Trophoblast cell (in vitro differentiated cells and primary cell): ENCODE results near the gene CXADR.

Source experiments
- DNase-seq, 2 donors: peaks; one replicate each; pipeline ENCODE4 v3.0.0-alpha.2; 2016
- H2AFZ ChIP-seq: 2 replicates; pipeline ENCODE4 v1.6.1; 2013; ENCODE audit warnings: low read length, moderate library complexity, mild to moderate bottlenecking; ENCODE audit not compliant: insufficient read depth, poor library complexity
- H2AK5ac ChIP-seq: 2 replicates; pipeline ENCODE4 v1.6.1; 2013; ENCODE audit warnings: mild to moderate bottlenecking, low read length
- H2BK120ac ChIP-seq: 2 replicates; pipeline ENCODE4 v1.6.1; 2013; ENCODE audit warnings: low read length, mild to moderate bottlenecking, moderate library complexity; ENCODE audit not compliant: insufficient read depth, poor library complexity
- H2BK12ac ChIP-seq: 2 replicates; pipeline ENCODE4 v1.6.1; 2013; ENCODE audit warnings: mild to moderate bottlenecking, low read length, moderate library complexity
- H2BK5ac ChIP-seq: 2 replicates; pipeline ENCODE4 v1.6.1; 2013; ENCODE audit warnings: low read length, low read depth, moderate library complexity, mild to moderate bottlenecking; ENCODE audit not compliant: poor library complexity
- H3K14ac ChIP-seq: 2 replicates; pipeline ENCODE4 v1.6.1; 2013; ENCODE audit warnings: mild to moderate bottlenecking, low read length
- H3K18ac ChIP-seq: 2 replicates; pipeline ENCODE4 v1.6.1; 2013; ENCODE audit warnings: mild to moderate bottlenecking, low read length
- H3K23ac ChIP-seq: 2 replicates; pipeline ENCODE4 v1.6.1; 2013; ENCODE audit warnings: low read length
- H3K27ac ChIP-seq: 2 replicates; pipeline ENCODE4 v1.5.1; 2013; ENCODE audit warnings: low read depth, mild to moderate bottlenecking, inconsistent platforms, low read length, moderate library complexity
- H3K27me3 ChIP-seq: 2 replicates; pipeline ENCODE4 v1.6.1; 2013; ENCODE audit warnings: inconsistent platforms, mild to moderate bottlenecking, low read length, moderate library complexity; ENCODE audit not compliant: insufficient read depth
- H3K36me3 ChIP-seq, 2 experiments: 1 replicate in 1 of 2; 2 replicates in 1 of 2; pipeline ENCODE4 v1.6.1; 2013; ENCODE audit warnings: low read length in 2 of 2, mild to moderate bottlenecking in 2 of 2, moderate library complexity in 1 of 2; ENCODE audit not compliant: insufficient read depth in 2 of 2, control insufficient read depth in 1 of 2
- H3K4ac ChIP-seq: 2 replicates; pipeline ENCODE4 v1.6.1; 2013; ENCODE audit warnings: low read depth, mild to moderate bottlenecking, low read length, moderate library complexity
- H3K4me1 ChIP-seq, 2 experiments: 1 replicate in 1 of 2; 2 replicates in 1 of 2; pipeline ENCODE4 v1.6.1; 2013; ENCODE audit warnings: low read length in 2 of 2, mild to moderate bottlenecking in 2 of 2, moderate library complexity in 1 of 2; ENCODE audit not compliant: insufficient read depth in 2 of 2, control insufficient read depth in 1 of 2
- H3K4me2 ChIP-seq: 2 replicates; pipeline ENCODE4 v1.6.1; 2013; ENCODE audit warnings: inconsistent platforms, mild to moderate bottlenecking, low read length, moderate library complexity
- H3K4me3 ChIP-seq: 2 replicates; pipeline ENCODE4 v1.5.1; 2013; ENCODE audit warnings: mild to moderate bottlenecking, low read depth, low read length, inconsistent platforms
- H3K79me1 ChIP-seq: one replicate; pipeline ENCODE4 v1.6.1; 2013; ENCODE audit warnings: low read length
- H3K79me2 ChIP-seq: 2 replicates; pipeline ENCODE4 v1.6.1; 2013; ENCODE audit warnings: low read length, mild to moderate bottlenecking; ENCODE audit not compliant: control insufficient read depth, insufficient read depth, poor library complexity
- H3K9ac ChIP-seq: 2 replicates; pipeline ENCODE4 v1.6.1; 2013; ENCODE audit warnings: mild to moderate bottlenecking, low read length
- H3K9me3 ChIP-seq: 2 replicates; pipeline ENCODE4 v1.6.1; 2013; ENCODE audit warnings: low read depth, mild to moderate bottlenecking, control low read depth, inconsistent platforms, low read length; ENCODE audit not compliant: insufficient read depth
- H4K12ac ChIP-seq: 2 replicates; pipeline ENCODE4 v1.6.1; 2013; ENCODE audit warnings: low read depth, mild to moderate bottlenecking, low read length, moderate library complexity
- H4K8ac ChIP-seq: 2 replicates; pipeline ENCODE4 v1.6.1; 2013; ENCODE audit warnings: low read depth, mild to moderate bottlenecking, low read length, moderate library complexity
- H4K91ac ChIP-seq: one replicate; pipeline ENCODE4 v1.6.1; 2013; ENCODE audit warnings: low read depth, mild to moderate bottlenecking, low read length, moderate library complexity
- WGBS: extraction: QIAGEN DNeasy Blood & Tissue Kit; methylation state at CpG from one replicate; pipeline ENCODE4 v1.1.7; 2013; ENCODE audit warnings: missing lambda C conversion rate; ENCODE audit not compliant: insufficient read length, insufficient coverage; ENCODE audit errors: extremely low coverage; 5-methylcytosine and 5-hydroxymethylcytosine counted together

The CXADR gene

DNA sequence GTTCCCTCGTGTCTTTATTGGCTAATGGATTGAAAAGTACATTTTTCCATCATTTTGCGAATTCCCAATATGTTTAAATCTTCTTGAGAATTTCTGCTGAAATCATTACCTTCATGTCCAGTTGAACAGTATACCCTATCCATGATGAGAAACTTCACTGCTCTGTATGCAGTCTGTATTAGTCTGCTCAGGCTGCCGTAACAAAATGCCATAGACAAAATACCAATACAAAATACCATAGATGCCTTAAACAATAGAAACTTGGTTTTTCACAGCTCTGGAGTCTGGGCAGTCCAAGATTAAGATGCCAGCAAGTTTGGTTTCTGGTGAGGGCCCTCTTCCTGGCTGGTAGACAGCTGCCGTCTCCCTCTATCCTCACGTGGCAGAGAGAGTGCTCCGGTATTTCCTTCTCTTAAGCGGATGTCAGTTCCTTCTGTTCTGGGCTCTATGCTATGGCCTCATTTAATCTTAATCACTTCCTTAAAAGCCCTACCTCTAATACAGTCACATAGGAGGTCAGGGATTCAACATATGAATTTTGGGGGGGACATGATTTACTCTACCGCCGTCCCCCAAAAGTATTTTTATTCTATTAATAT is 27.0 kb downstream of the CXADR start:
- H2BK12ac ChIP-seq = no peak overlapping the region
- H3K23ac ChIP-seq = no peak overlapping the region
- H2AK5ac ChIP-seq = no peak overlapping the region
- H2BK5ac ChIP-seq = no peak overlapping the region
- no peaks in the 10 kb centered on the region for H3K36me3 ChIP-seq
- H3K79me1 ChIP-seq = no peaks in the 10 kb centered on the region
- no peak overlapping the region for H3K4ac ChIP-seq
- H3K4me2 ChIP-seq = no peak overlapping the region
- no peak for DNase-seq
- H3K27me3 ChIP-seq = no peaks in the 10 kb centered on the region
- peaks cover 7% of the 10 kb centered on the region for H3K79me2 ChIP-seq
- H3K18ac ChIP-seq = no peak overlapping the region
- H3K4me1 ChIP-seq = peaks cover 2% of the 10 kb centered on the region in 2 experiments
- H3K9ac ChIP-seq = no peak overlapping the region
- no peak overlapping the region for H4K91ac ChIP-seq
- no peak overlapping the region for H2AFZ ChIP-seq
- H2BK120ac ChIP-seq = no peak overlapping the region
- no CpG with 5 or more reads among the region's 9 CpGs for WGBS
- H3K27ac ChIP-seq = no peak overlapping the region
- H4K8ac ChIP-seq = no peak overlapping the region
- no peaks in the 10 kb centered on the region for H3K9me3 ChIP-seq
- no peak overlapping the region for H4K12ac ChIP-seq
- H3K14ac ChIP-seq = no peak overlapping the region
- H3K4me3 ChIP-seq = no peak overlapping the region

DNA sequence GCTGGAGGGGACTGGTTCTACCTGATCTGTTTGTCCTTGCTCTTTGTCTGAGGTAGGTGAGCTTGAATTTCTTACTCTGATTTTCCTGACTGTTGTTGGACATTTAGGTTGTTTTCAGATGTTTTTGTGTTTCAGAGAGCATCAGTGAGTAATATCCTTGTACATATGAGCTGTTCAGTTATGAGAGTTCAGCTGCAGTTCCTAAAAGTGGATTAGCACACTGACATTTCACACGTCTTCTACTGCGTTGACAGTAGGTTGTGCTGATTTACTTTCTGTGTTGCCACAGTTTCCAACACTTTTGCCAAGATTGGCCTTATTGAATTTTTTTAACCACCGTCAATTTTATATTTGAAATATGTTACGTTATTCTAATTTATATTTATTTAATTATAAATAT is 27.7 kb downstream of the CXADR start:
- no peaks in the 10 kb centered on the region for H3K79me1 ChIP-seq
- peaks cover 2% of the 10 kb centered on the region in 2 experiments for H3K4me1 ChIP-seq
- no peak overlapping the region for H4K12ac ChIP-seq
- H2BK5ac ChIP-seq = no peak overlapping the region
- no peak overlapping the region for H4K8ac ChIP-seq
- no peak overlapping the region for H3K23ac ChIP-seq
- no peak overlapping the region for H3K9ac ChIP-seq
- no peak overlapping the region for H2AK5ac ChIP-seq
- H2BK12ac ChIP-seq = no peak overlapping the region
- no peak overlapping the region for H3K27ac ChIP-seq
- H4K91ac ChIP-seq = no peak overlapping the region
- H3K4ac ChIP-seq = peak overlapping the region; percentile 64
- DNase-seq = no peak
- H2BK120ac ChIP-seq = no peak overlapping the region
- no peak overlapping the region for H3K4me3 ChIP-seq
- peaks cover 5% of the 10 kb centered on the region for H3K79me2 ChIP-seq
- no peaks in the 10 kb centered on the region for H3K27me3 ChIP-seq
- no peaks in the 10 kb centered on the region for H3K36me3 ChIP-seq
- no peaks in the 10 kb centered on the region for H3K9me3 ChIP-seq
- no peak overlapping the region for H3K4me2 ChIP-seq
- no peak overlapping the region for H3K14ac ChIP-seq
- no CpG with 5 or more reads among the region's 4 CpGs for WGBS
- H3K18ac ChIP-seq = no peak overlapping the region
- H2AFZ ChIP-seq = no peak overlapping the region

DNA sequence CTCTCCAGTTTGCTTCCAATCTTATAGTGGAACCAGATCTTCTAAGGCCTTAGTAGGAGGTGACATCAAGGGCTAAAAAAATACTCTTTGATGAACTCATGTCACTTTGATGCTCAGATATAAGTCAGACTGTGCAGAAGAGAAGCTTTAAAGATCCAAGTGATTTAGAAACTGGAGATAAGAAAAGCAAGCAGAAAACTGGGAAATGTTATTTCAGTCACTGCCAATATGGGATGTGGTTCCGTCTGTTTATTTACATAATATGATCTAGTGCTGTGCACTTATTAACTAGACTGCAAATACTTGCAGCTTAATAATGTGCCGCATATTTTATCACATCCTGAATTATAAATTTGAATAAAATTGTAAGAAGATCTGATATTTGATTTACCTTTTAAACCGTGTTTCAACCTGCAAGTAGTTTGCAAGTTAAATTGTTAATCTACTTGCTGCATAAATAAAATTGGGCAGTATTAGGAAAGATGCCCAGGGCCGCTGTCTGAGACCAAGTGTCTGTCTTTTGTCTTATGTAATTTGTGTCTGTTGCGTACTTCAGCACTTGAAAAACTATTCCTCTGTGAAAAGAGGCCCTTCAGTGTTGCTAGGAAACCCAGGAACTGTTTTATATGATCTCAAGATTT is 29.6 kb downstream of the CXADR start:
- H3K4me1 ChIP-seq = peaks cover 0 to 3% of the 10 kb centered on the region in 2 experiments
- no peak overlapping the region for H3K27ac ChIP-seq
- no peak overlapping the region for H2BK120ac ChIP-seq
- no peak overlapping the region for H2BK5ac ChIP-seq
- no peak overlapping the region for H4K12ac ChIP-seq
- H3K9ac ChIP-seq = no peak overlapping the region
- H3K4me2 ChIP-seq = no peak overlapping the region
- H3K79me1 ChIP-seq = no peaks in the 10 kb centered on the region
- WGBS = no CpG with 5 or more reads among the region's 5 CpGs
- H3K4me3 ChIP-seq = no peak overlapping the region
- no peak overlapping the region for H3K4ac ChIP-seq
- no peak overlapping the region for H2AFZ ChIP-seq
- DNase-seq = no peak
- H4K8ac ChIP-seq = no peak overlapping the region
- H3K23ac ChIP-seq = no peak overlapping the region
- no peak overlapping the region for H2AK5ac ChIP-seq
- H4K91ac ChIP-seq = no peak overlapping the region
- no peaks in the 10 kb centered on the region for H3K9me3 ChIP-seq
- H3K36me3 ChIP-seq = peaks cover 0 to 2% of the 10 kb centered on the region in 2 experiments
- no peak overlapping the region for H3K18ac ChIP-seq
- H3K27me3 ChIP-seq = no peaks in the 10 kb centered on the region
- peaks cover 4% of the 10 kb centered on the region for H3K79me2 ChIP-seq
- no peak overlapping the region for H2BK12ac ChIP-seq
- H3K14ac ChIP-seq = no peak overlapping the region

DNA sequence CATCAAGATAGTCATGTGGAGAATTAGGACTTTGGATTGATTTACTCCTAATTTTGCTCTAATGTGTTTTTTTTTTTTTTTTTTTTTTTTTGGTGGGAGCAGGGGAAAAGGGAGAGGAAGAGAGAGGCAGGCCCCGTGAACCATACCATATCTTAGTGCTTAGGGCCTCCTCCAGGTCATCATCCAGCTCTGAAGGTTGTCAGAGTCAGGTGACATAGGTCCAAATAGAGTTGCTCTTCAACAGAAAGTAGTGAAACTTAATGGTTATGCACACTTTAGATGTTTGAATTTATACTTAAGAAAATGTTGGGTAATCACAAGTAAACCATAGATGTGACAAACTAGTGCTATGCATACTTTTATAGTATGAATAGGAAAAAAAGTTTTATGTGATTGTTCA is 32.2 kb downstream of the CXADR start:
- Histone ChIP-seq H4K91ac (no peak overlapping the region), H3K4me1 (peaks cover 3 to 4% of the 10 kb centered on the region in 2 experiments), H3K4me2 (no peak overlapping the region), H3K9me3 (no peaks in the 10 kb centered on the region), H3K36me3 (peaks cover 3 to 10% of the 10 kb centered on the region in 2 experiments), H3K79me1 (no peaks in the 10 kb centered on the region), H3K27ac (no peak overlapping the region), H3K27me3 (no peaks in the 10 kb centered on the region), H3K23ac (no peak overlapping the region), H3K9ac (no peak overlapping the region), H3K18ac (no peak overlapping the region), H2BK120ac (no peak overlapping the region), H4K8ac (no peak overlapping the region), H3K4ac (no peak overlapping the region), H2AK5ac (no peak overlapping the region), H3K79me2 (peaks cover 2% of the 10 kb centered on the region), H3K4me3 (no peak overlapping the region), H3K14ac (no peak overlapping the region), H2AFZ (no peak overlapping the region), H2BK12ac (no peak overlapping the region), H4K12ac (no peak overlapping the region), H2BK5ac (no peak overlapping the region)
- no peak for DNase-seq
- WGBS = no CpG with 5 or more reads among the region's 1 CpG
